HuH-7.5 (cell line): ENCODE results near the gene ZNF165.
A peak's percentile ranks its signal among the peaks of the same experiment; 100 is the strongest.
"Not testable (repeated sequence)": the region's sequence is repeated elsewhere in the genome, so short reads cannot be mapped to it uniquely, and the experiment has no call there.

ENCODE experiments used
- DNase-seq: peaks from one replicate; pipeline ENCODE4 v3.0.0; 2011; ENCODE audit warnings: low spot score

The ZNF165 gene

DNA sequence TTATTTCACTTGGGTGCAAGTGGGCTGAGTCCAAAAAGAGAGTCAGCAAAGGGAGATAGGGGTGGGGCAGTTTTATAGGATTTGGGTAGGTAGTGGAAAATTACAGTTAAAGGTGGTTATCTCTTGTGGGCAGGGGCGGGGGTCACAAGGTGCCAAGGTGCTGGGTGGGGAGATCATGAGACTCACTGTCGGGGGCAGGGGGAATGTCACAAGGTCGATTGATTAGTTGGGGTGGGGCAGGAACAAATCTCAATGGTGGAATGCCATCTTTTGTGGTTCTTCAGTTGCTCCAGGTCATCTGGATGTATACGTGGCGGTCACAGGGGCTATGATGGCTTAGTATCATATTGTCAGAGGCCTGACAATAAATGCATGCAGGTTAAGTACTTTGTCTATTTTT lies 41.9 kb downstream of the ZNF165 start:
- DNase-seq: not testable (repeated sequence)

DNA sequence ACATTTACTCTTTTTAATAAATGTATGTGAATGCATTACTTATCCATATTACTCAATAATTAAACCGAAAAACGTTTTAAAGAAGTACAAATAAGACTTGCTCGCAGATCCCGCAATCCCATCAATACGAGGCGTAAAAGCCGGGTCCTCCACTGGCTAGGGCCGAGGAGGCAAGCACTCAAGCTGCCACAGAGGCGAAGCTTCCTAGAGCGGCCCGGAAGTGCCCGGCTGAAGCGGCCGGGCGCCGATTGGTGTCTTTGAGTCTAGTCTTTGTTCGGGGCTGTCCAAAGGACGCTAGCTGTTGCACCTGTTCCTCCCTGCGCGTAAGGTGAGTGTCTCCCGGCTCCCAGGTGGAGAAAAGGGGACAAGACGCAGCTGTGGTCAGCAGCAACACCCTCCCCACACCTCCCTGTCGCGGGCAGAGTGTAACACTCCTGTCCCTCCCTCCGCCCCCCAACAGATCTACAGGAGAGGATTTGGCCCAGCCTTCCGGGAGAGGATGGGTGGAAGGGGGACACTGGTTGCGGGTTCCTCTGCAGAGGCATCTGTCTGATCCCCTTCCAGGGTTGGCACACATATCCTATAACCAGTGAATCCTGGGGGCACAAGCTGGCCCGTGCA lies 44.1 kb downstream of the ZNF165 start, which contains the start of gene ZSCAN16:
Gene ZSCAN16 (plus strand): TSS at position 260 of the 621 bp plus-strand sequence. CDS start 835 bp downstream, outside the sequence.
- DNase-seq: peak; percentile 36

DNA sequence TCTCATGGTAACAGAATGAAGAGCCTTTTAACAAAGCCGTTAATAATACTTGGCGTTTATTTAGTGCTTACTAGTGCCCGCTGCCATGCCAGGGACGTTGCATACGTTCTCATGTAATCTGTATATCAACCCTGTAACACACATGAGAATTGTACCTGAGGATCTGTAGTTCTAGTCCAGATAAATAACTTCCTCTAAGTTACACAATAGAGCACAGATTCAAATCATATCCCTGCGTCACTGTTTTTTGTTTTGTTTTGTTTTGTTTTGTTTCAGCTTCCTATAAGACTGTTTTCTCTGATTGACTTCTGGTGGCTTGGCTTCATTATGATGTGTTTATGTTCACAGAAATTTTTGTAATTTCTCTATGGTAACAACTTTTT lies 44.6 kb downstream of the ZNF165 start:
- no peak for DNase-seq

DNA sequence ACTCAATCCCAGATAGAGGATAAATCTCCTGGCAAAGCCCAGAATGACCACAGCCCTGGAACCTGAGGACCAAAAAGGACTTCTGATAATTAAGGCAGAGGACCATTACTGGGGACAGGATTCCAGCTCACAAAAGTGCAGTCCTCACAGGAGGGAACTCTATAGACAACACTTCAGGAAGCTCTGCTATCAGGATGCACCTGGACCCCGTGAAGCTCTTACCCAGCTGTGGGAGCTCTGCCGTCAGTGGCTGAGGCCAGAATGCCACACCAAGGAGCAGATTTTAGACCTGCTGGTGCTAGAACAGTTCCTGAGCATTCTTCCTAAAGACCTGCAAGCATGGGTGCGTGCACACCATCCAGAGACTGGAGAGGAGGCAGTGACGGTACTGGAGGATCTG lies 45.0 kb downstream of the ZNF165 start:
- DNase-seq: no peak

- no peak for DNase-seq
Observed at GRCh38 chr6:28134015-28134414, 53.6 kb downstream of the ZNF165 start.

- DNase-seq: no peak
Observed at GRCh38 chr6:28134716-28135115, 54.3 kb downstream of the ZNF165 start.

- DNase-seq: no peak
Observed at GRCh38 chr6:28135393-28135792, 55.0 kb downstream of the ZNF165 start.

- peak; percentile 14 for DNase-seq
Observed at GRCh38 chr6:28136585-28137504, 56.5 kb downstream of the ZNF165 start.

DNA sequence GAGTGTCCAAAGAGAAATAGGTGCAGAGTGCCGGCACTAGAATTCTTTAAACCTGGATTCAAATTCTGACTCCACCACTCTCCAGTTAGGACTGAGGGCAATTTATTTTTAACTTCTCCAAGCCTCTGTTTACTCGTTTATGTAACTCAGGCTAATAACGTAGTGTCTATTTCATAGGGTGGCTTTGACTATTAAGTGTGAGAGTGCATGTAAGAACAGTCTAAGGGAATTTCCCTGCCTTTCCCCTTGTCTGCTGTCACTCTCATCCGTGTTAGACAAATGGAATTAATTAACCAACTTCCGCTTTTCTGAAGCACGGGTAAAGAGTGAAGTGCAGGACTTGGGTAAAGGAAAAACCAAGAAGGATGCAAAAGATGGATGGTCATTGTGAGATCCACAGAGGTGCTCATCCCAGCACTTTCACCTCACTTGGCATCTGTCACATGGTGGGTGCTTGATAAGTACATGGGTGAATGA lies 57.2 kb downstream of the ZNF165 start:
- DNase-seq: no peak
